ENCODE data around the gene LOC101059915.

Gene LOC101059915

GRCh38 chrX:71619193-71619592 lies 48.2 kb upstream of the LOC101059915 start:
- Histone ChIP-seq H4K20me1 (ENCODE audit: insufficient read depth, low read length) (no peaks in the 10 kb centered on the region), H3K27ac (ENCODE audit: extremely low read length, insufficient read depth, low read length) (no peak overlapping the region), H3K9me3 (ENCODE audit: low read length) (no peaks in the 10 kb centered on the region), H3K4me1 (ENCODE audit: insufficient read depth, low read length) (peaks cover 30% of the 10 kb centered on the region), H3K36me3 (replicated peaks in 1 of 2; ENCODE audit: control insufficient read depth in 1 of 2, insufficient read depth in 2 of 2, low read length in 2 of 2) (no peaks in the 10 kb centered on the region), H3K27me3 (ENCODE audit: control insufficient read depth in 1 of 2, insufficient read depth in 2 of 2, low read length in 2 of 2) (no peaks in the 10 kb centered on the region), H2AFZ (ENCODE audit: low read length) (no peak overlapping the region), H3K9ac (ENCODE audit: insufficient read depth, low read depth, low read length) (no peak overlapping the region), H3K4me2 (ENCODE audit: low read depth, low read length) (no peak overlapping the region), H3K4me3 (replicated peaks in 1 of 3; ENCODE audit: insufficient read depth in 1 of 3, low read depth in 2 of 3, low read length in 3 of 3) (no peak overlapping the region), H3K79me2 (ENCODE audit: insufficient read depth, low read length) (no peaks in the 10 kb centered on the region)
- intact Hi-C loops (cut with micrococcal nuclease; ENCODE audit: unreplicated experiment) = no loop called here
- DNase-seq (ENCODE audit: low spot score) = no peak
- 79% methylated on average over 8 of the region's 8 CpGs for WGBS (ENCODE audit: low lambda C conversion rate)
- no peak for ATAC-seq
- ChIA-PET POLR2A (no interaction called here), CTCF (ENCODE audit: low intra/inter-chr PET ratio, low total read pairs) (no interaction called here)
- in situ Hi-C loops (cut with HindIII; ENCODE audit: extremely low pct_ligation_motif_present, low pct_unique_long_range_greater_than_20kb) = no loop called here
- BruUV-seq (replicated peaks) = no TSS peak
- no peak for FAIRE-seq
- no peak for TF ChIP-seq FOXO4 (CRISPR knock-in tag; conservative IDR thresholded peaks at IDR 0.05)

DNA sequence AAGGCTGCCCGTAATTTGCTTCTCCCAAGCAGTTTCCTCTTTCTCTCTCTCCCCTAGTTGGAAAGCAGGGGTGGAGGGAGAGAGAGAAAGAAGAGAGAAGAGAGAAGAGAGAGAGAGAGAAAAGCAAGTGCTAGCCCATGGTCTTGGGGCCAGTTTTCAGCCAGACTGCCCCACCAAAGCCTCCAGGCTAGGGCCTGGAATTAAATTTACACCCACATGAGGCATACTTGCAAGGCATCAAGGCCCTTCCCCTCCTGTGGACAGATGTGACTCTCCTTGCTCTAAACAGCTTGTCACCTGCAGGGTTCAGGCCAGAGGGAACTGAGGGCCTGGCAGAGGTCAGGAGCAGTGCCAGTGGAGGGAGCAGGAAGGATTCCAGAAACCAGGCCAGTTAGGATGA lies 47.4 kb upstream of the LOC101059915 start:
- TF ChIP-seq, protein P1, sequence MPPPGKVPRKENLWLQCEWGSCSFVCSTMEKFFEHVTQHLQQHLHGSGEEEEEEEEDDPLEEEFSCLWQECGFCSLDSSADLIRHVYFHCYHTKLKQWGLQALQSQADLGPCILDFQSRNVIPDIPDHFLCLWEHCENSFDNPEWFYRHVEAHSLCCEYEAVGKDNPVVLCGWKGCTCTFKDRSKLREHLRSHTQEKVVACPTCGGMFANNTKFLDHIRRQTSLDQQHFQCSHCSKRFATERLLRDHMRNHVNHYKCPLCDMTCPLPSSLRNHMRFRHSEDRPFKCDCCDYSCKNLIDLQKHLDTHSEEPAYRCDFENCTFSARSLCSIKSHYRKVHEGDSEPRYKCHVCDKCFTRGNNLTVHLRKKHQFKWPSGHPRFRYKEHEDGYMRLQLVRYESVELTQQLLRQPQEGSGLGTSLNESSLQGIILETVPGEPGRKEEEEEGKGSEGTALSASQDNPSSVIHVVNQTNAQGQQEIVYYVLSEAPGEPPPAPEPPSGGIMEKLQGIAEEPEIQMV (CRISPR knock-in tag; IDR thresholded peaks at IDR 0.05; ENCODE audit: low read depth) = no peak
- TF ChIP-seq ETV5 (CRISPR knock-in tag; IDR thresholded peaks at IDR 0.05; ENCODE audit: borderline replicate concordance) (no peak), GABPA (IDR thresholded peaks at IDR 0.05; ENCODE audit: low read depth, low read length) (no peak), GABPA (CRISPR knock-in tag; IDR thresholded peaks at IDR 0.05; ENCODE audit: low read depth) (no peak), FOXA3 (CRISPR knock-in tag; IDR thresholded peaks at IDR 0.05) (no peak), IRF2 (CRISPR knock-in tag; IDR thresholded peaks at IDR 0.05) (no peak), ATAD3A (CRISPR knock-in tag; IDR thresholded peaks at IDR 0.05) (no peak), HNF4A (CRISPR knock-in tag; IDR thresholded peaks at IDR 0.05) (no peak), SKI (IDR thresholded peaks at IDR 0.05; ENCODE audit: partially characterized antibody) (no peak)
- TF ChIP-seq, protein P2, sequence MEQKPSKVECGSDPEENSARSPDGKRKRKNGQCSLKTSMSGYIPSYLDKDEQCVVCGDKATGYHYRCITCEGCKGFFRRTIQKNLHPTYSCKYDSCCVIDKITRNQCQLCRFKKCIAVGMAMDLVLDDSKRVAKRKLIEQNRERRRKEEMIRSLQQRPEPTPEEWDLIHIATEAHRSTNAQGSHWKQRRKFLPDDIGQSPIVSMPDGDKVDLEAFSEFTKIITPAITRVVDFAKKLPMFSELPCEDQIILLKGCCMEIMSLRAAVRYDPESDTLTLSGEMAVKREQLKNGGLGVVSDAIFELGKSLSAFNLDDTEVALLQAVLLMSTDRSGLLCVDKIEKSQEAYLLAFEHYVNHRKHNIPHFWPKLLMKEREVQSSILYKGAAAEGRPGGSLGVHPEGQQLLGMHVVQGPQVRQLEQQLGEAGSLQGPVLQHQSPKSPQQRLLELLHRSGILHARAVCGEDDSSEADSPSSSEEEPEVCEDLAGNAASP (CRISPR knock-in tag; IDR thresholded peaks at IDR 0.05; ENCODE audit: borderline replicate concordance) = no peak
- TF ChIP-seq, protein P3, sequence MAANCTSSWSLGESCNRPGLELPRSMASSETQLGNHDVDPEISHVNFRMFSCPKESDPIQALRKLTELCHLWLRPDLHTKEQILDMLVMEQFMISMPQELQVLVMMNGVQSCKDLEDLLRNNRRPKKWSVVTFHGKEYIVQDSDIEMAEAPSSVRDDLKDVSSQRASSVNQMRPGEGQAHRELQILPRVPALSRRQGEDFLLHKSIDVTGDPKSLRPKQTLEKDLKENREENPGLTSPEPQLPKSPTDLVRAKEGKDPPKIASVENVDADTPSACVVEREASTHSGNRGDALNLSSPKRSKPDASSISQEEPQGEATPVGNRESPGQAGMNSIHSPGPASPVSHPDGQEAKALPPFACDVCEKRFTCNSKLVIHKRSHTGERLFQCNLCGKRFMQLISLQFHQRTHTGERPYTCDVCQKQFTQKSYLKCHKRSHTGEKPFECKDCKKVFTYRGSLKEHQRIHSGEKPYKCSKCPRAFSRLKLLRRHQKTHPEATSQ (CRISPR knock-in tag; IDR thresholded peaks at IDR 0.05; ENCODE audit: borderline replicate concordance) = no peak
- H3K36me3 ChIP-seq (replicated peaks in 1 of 2; ENCODE audit: control insufficient read depth in 1 of 2, insufficient read depth in 2 of 2, low read length in 2 of 2) = no peaks in the 10 kb centered on the region
- intact Hi-C loops (cut with micrococcal nuclease; ENCODE audit: unreplicated experiment) = no loop called here
- H2AFZ ChIP-seq (ENCODE audit: low read length) = no peak overlapping the region
- no peaks in the 10 kb centered on the region for H3K27me3 ChIP-seq (ENCODE audit: control insufficient read depth in 1 of 2, insufficient read depth in 2 of 2, low read length in 2 of 2)
- H3K9ac ChIP-seq (ENCODE audit: insufficient read depth, low read depth, low read length) = no peak overlapping the region
- WGBS (ENCODE audit: low lambda C conversion rate) = 27% methylated on average over 1 of the region's 1 CpG
- no peak overlapping the region for H3K4me3 ChIP-seq (replicated peaks in 1 of 3; ENCODE audit: insufficient read depth in 1 of 3, low read depth in 2 of 3, low read length in 3 of 3)
- H3K27ac ChIP-seq (ENCODE audit: extremely low read length, insufficient read depth, low read length) = no peak overlapping the region
- in situ Hi-C loops (cut with HindIII; ENCODE audit: extremely low pct_ligation_motif_present, low pct_unique_long_range_greater_than_20kb) = no loop called here
- H3K9me3 ChIP-seq (ENCODE audit: low read length) = no peaks in the 10 kb centered on the region
- FAIRE-seq (no peak), DNase-seq (ENCODE audit: low spot score) (no peak), ATAC-seq (no peak)
- H4K20me1 ChIP-seq (ENCODE audit: insufficient read depth, low read length) = no peaks in the 10 kb centered on the region
- H3K4me1 ChIP-seq (ENCODE audit: insufficient read depth, low read length) = peaks cover 34% of the 10 kb centered on the region
- no TSS peak for BruUV-seq (replicated peaks)
- H3K4me2 ChIP-seq (ENCODE audit: low read depth, low read length) = no peak overlapping the region
- POLR2A ChIA-PET = no interaction called here
- CTCF ChIA-PET (ENCODE audit: low intra/inter-chr PET ratio, low total read pairs) = no interaction called here
- no peaks in the 10 kb centered on the region for H3K79me2 ChIP-seq (ENCODE audit: insufficient read depth, low read length)
